GM19193 (cell line): ENCODE measurements around the gene AUTS2.

Experiments
- POLR2A ChIP-seq: IDR thresholded peaks from 4 replicates; pipeline ENCODE4 v1.6.1; 2011; ENCODE audit not compliant: insufficient read depth, insufficient read length; ENCODE audit errors: extremely low read depth

Gene AUTS2

GRCh38 chr7:69896121-69896520, 297.8 kb downstream of the AUTS2 start:
- TF ChIP-seq POLR2A, result no peak

- TF ChIP-seq POLR2A, result no peak
These were observed 299.9 kb downstream of the AUTS2 start for GRCh38 chr7:69898189-69898588.

- no peak for TF ChIP-seq POLR2A
These were observed 305.1 kb downstream of the AUTS2 start for GRCh38 chr7:69903410-69903809.

DNA sequence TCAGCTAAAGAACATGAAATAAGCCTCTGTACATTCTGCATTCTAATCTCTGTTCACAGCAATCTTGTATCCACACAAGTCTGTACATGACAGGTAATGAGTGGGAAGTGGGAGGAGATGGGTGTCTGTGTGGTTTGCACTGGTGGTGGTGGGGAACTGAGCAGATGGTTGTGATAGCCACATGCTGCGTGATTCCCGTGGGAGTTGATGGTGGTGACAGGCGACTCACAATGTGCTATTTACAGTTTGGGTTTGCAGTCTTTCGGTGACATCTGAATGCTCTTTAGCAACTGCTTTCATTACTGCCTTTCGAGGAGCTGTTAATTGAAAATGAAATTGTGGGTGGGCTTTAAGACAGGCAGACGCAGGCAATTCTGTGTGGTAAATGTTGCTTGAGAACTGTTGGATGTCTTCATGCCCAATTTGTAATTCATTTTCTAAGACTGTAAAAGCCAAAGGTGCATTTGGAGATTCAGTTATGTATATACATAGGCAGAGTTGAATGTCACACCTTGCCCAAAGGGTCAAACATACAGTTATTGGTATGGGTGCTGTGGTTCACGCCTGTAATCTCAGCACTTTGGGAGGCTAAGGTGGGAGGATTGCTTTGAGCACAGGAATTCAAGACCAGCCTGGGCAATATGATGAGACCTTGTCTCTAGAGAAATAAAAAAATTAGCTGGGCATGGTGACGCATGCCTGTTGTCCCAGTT, 308.2 kb downstream of the AUTS2 start:
- no peak for TF ChIP-seq POLR2A

DNA sequence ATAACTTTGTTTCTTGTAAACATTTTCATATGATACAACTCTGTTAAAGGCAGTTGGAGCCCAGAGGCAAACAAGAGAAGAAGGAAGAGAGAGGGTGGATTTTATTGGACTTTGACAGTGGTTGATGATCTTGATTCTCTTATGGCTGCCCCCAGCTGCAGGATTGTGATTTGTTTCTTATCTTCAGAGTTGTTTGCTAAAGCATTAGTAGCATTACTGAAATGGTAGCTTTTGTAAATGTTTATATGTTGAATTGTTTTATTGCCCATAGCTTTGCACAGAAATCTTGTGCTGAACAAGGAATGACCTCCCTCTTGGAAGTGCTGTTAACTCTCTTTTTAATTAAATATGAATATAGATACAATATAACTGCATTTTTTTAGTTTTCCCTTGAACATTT, 309.4 kb downstream of the AUTS2 start:
- TF ChIP-seq POLR2A, result no peak

DNA sequence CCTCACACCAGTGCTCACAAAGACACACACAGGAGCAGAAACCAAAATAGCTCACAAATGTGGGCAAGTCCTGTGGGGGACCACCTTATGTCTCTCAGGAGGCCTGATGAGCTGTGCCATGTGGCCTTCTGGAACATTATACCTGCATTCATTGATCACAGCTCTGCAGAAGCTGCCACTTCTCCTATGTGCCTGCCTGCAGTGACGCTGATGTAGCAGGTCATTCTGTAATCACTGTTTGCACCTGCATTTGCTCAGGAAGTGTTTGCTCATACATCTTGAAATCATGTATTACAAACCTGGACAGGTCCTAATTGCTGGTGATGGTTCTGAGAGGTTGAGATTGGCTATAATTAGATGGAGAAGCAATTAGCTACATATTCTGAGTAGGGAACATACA, 310.2 kb downstream of the AUTS2 start:
- TF ChIP-seq POLR2A, result no peak

- no peak for TF ChIP-seq POLR2A
These were observed 311.9 kb downstream of the AUTS2 start for GRCh38 chr7:69910150-69910549.

GRCh38 chr7:69911337-69911736, 313.1 kb downstream of the AUTS2 start:
- TF ChIP-seq POLR2A, result no peak

DNA sequence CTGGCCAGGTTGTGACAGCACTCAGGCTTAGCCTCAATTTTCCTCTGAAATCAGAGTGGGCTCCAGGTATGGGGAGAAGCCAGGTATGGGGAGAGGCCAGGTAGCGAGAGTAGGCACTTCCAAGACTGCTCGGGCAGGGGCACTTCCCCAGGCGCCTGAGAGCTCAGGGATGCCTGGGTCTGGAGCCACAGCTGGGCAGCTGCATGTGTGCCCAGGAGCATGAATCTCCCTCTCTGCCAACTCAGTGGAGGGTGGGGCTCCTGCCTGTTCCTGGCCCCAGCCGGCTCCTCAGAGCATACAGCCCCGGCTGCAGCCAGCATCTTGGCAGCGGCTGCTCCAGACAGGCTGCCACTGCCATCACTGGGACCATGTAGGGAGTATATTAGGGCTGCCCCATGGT, 313.9 kb downstream of the AUTS2 start:
- TF ChIP-seq POLR2A, result no peak

DNA sequence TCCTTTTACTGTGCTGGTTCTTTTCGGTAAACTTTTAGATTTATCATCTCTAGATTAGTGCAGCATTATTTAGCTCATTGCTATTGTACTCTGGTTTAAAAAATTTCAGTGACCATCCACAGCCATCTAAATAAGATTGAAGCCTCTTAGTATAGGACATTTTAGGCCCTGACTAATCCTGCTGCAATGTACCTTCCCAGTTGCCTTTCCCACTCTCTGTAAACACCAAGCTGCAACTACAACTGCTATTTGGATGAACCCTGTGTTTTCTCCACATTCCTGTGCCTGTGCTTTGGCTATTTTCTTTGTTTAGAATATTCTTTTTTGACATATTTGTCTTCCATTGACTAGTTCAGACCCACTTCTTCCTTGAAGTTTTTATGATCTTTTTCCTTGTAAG, 314.6 kb downstream of the AUTS2 start:
- no peak for TF ChIP-seq POLR2A

GRCh38 chr7:69919426-69920111, 321.3 kb downstream of the AUTS2 start:
- TF ChIP-seq POLR2A, result no peak

- no peak for TF ChIP-seq POLR2A
These were observed 322.5 kb downstream of the AUTS2 start for GRCh38 chr7:69920797-69921196.

- no peak for TF ChIP-seq POLR2A
These were observed 323.9 kb downstream of the AUTS2 start for GRCh38 chr7:69922026-69922803.

- no peak for TF ChIP-seq POLR2A
These were observed 329.2 kb downstream of the AUTS2 start for GRCh38 chr7:69927461-69927860.

GRCh38 chr7:69928621-69929020, 330.3 kb downstream of the AUTS2 start:
- TF ChIP-seq POLR2A, result no peak

DNA sequence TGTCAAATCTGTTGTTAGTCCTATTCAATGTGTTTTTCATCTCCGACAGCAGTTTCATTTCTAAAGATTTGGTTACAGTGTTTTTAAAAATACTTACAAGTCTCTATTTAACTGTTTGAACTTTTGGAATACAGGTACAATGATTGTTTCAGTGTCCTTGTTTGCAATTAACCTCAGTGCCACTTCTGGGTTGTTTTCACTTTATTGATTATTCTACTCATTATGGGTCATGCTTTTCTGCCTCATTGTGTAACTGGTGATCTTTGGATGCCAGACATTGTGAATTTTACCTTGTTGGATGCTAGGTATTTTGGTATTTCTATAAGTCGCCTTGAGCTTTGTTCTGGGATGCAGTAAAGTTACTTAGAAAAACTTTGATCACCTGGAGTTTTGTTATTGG, 331.3 kb downstream of the AUTS2 start:
- TF ChIP-seq POLR2A, result no peak
